ENCODE data around the gene SLC29A3.

DNA sequence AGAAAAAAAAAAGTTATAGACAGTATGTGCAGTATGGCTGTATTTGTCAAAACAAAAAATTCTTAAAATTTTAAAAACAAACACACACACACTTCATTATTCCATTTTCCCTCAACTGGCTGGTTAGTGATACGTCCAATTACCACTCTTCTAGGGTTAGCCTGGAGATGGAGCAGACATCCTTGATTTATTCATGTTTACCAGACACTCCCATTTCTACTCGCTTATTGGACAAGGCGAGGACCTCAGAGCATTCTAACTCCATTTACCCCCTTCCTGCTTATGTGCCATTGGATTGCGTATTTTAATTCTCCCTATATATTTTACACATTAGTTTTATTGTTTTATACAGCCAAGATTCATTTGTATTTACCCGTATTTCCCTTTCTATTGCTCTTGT, 69.1 kb downstream of the SLC29A3 start:
- TF ChIP-seq YY1 (IDR thresholded peaks at IDR 0.05; ENCODE audit: insufficient read depth, insufficient read length) (no peak), ZNF274 (IDR thresholded peaks at IDR 0.05; ENCODE audit: low read depth, low read length) (no peak)
